Measurements from ENCODE around the gene ZNF92. TPM values are rescaled to one million over a fixed set of nuclear protein-coding genes. Genes with fewer than 3 reads are reported as not detected.

ZNF92 gene
- total RNA-seq, 1 donor from 2014 or later = 4.0 TPM

DNA sequence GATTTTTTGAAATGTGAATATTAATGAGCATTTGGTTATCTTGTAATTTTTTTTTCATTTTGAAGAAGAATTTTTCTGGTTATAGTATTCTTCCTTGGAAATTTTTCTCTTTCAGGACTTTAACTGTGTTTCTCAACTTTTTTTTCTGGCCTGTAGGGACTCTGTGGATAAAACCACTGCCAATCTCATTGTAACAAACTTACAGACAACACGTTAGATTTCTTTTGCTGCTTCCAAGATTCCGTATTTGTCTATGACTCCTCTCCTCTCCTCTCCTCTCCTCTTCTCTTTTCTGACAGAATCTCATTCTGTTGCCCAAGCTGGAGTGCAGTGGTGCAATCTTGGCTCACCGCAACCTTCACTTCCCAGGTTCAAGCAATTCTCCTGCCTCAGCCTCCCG lies 19.4 kb upstream of the ZNF92 start:
- Histone ChIP-seq H3K36me3 (no peaks in the 10 kb centered on the region), H3K4me3 (no peak overlapping the region), H3K27me3 (no peaks in the 10 kb centered on the region), H3K4me1 (no peaks in the 10 kb centered on the region), H3K27ac (no peak overlapping the region), H3K9me3 (no peaks in the 10 kb centered on the region)
- TF ChIP-seq, protein P1, sequence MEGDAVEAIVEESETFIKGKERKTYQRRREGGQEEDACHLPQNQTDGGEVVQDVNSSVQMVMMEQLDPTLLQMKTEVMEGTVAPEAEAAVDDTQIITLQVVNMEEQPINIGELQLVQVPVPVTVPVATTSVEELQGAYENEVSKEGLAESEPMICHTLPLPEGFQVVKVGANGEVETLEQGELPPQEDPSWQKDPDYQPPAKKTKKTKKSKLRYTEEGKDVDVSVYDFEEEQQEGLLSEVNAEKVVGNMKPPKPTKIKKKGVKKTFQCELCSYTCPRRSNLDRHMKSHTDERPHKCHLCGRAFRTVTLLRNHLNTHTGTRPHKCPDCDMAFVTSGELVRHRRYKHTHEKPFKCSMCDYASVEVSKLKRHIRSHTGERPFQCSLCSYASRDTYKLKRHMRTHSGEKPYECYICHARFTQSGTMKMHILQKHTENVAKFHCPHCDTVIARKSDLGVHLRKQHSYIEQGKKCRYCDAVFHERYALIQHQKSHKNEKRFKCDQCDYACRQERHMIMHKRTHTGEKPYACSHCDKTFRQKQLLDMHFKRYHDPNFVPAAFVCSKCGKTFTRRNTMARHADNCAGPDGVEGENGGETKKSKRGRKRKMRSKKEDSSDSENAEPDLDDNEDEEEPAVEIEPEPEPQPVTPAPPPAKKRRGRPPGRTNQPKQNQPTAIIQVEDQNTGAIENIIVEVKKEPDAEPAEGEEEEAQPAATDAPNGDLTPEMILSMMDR (IDR thresholded peaks at IDR 0.05) = no peak
- intact Hi-C loops (cut with DNase I) = no loop called here
- no peak for DNase-seq (ENCODE audit: low spot score in 2 of 2)

DNA sequence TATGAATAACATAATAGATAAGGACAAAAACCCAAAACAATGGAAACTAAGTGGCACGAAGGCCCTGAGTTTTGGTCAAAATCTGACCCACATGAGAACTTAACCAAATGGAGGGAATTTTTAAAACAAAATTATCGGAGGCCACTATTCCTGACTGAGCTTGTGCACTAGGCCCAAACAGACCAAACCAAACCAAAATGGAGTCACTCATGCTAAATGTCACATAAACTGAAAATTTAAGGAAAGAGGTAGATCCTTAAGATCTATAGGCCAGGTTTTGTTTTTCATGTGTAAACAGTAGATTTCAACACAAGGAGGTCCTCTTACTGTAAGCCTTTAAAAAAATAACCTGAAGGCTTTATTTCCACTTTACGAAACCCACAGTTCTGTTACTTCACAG lies 3.8 kb upstream of the ZNF92 start:
- Histone ChIP-seq H3K4me3 (no peak overlapping the region), H3K27me3 (no peaks in the 10 kb centered on the region), H3K36me3 (no peaks in the 10 kb centered on the region), H3K27ac (no peak overlapping the region), H3K9me3 (no peaks in the 10 kb centered on the region), H3K4me1 (peaks cover 0 to 9% of the 10 kb centered on the region in 2 donors)
- intact Hi-C loops (cut with DNase I) = loop anchor here (5.0 to 10.0 kb wide), 5 partner anchors 415 to 808 kb away; partner anchors contain the start of genes VKORC1L1, ZNF107, ZNF138 and ZNF680
- TF ChIP-seq, protein P1 (IDR thresholded peaks at IDR 0.05) = no peak
- DNase-seq (ENCODE audit: low spot score in 2 of 2) = no peak

DNA sequence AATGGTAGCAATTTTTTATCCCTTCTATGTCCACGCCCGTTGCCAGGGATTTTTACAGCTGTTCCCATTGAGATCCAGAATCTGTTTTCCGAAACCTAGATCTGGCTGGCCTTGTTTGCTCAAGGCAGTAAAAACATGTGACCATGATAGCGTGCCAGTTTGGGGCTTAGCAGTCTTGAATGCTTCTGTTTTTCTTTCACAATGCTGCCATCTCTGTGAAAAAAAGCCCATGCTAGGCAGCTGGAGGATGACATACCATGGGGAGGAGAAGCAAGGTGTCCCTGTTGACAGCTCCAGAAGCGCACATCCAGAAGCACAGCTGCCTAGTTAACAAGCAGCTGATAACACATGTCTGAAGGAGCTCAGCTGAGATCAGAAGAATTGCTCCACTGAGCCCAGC lies 2.2 kb upstream of the ZNF92 start:
- Histone ChIP-seq H3K4me1 (peaks cover 0 to 14% of the 10 kb centered on the region in 2 donors), H3K36me3 (no peaks in the 10 kb centered on the region), H3K27me3 (no peaks in the 10 kb centered on the region), H3K4me3 (no peak overlapping the region), H3K27ac (no peak overlapping the region), H3K9me3 (no peaks in the 10 kb centered on the region)
- TF ChIP-seq, protein P1 (IDR thresholded peaks at IDR 0.05) = no peak
- DNase-seq (ENCODE audit: low spot score in 2 of 2) = no peak
- intact Hi-C loops (cut with DNase I) = loop anchor here (5.0 to 10.0 kb wide), 5 partner anchors 417 to 809 kb away; partner anchors contain the start of genes VKORC1L1, ZNF107, ZNF138 and ZNF680

DNA sequence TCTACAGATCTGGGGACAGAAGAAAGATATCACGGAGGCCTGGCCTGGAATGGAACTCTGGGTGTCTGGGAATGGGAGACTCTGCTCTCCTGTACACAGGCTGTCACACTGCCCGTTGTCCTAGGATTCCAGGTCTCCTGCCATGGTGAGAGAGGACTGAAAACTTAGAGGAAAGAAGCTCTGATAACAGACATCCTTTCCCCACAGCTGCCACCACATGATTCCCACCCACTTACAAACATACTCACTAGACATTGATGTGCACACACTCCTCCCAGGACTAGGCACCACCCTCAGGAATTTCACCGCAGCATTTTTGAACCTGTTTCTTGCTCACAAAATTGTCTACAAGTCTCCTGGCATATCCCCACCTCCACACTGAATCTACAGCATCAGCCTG lies 5.7 kb downstream of the ZNF92 start:
- H3K4me3 ChIP-seq = no peak overlapping the region
- H3K4me1 ChIP-seq = peaks cover 0 to 9% of the 10 kb centered on the region in 2 donors
- H3K36me3 ChIP-seq = peaks cover 0 to 10% of the 10 kb centered on the region in 2 donors
- no peak for DNase-seq (ENCODE audit: low spot score in 2 of 2)
- TF ChIP-seq, protein P1 (IDR thresholded peaks at IDR 0.05) = no peak
- H3K27ac ChIP-seq = no peak overlapping the region
- intact Hi-C loops (cut with DNase I) = loop anchor here (10.0 kb wide), 2 partner anchors 425 to 715 kb away; partner anchors contain the start of gene ZNF107
- no peaks in the 10 kb centered on the region for H3K9me3 ChIP-seq
- no peaks in the 10 kb centered on the region for H3K27me3 ChIP-seq

DNA sequence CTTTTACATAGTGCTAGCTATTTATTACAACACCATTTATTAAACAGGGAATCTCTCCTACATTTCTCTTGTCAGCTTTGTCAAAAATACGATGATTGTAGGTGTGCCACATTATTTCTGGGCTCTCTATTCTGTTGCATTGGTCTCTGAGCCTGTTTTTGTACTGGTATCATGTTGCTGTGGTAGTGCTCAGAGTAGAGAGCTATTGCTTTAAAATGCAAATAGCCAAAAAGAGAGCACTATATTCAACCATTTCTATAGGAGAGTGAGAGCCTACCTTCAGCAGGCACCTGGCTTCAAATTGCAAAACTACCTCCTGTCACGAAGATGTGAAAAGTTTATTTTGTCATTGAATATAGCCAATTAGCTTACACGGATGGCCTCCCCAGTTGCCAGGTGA lies 8.1 kb downstream of the ZNF92 start:
- Histone ChIP-seq H3K9me3 (no peaks in the 10 kb centered on the region), H3K27ac (no peak overlapping the region), H3K4me3 (no peak overlapping the region), H3K36me3 (peaks cover 0 to 10% of the 10 kb centered on the region in 2 donors), H3K4me1 (no peaks in the 10 kb centered on the region), H3K27me3 (no peaks in the 10 kb centered on the region)
- intact Hi-C loops (cut with DNase I) = no loop called here
- TF ChIP-seq, protein P1 (IDR thresholded peaks at IDR 0.05) = no peak
- no peak for DNase-seq (ENCODE audit: low spot score in 2 of 2)

DNA sequence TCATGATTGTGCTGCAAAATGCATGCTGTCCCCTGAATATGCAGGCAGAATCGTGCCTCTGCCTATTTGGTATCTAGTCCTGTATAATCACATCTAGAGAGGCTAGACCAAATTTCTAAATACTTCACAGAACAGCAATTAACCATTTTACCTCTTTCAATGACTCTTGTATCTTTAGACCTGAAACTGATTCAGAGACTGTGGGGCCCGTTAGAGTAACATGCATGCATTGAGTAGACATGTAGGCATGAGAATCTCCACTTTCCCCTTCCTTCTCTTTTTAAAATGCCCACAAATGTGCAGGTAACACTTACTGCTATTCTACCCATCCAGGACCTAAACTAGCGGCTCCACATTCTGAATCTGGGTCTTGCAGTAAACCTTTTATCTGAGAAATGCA lies 8.8 kb downstream of the ZNF92 start:
- Histone ChIP-seq H3K9me3 (no peaks in the 10 kb centered on the region), H3K27me3 (no peaks in the 10 kb centered on the region), H3K36me3 (peaks cover 0 to 6% of the 10 kb centered on the region in 2 donors), H3K4me3 (no peak overlapping the region), H3K27ac (no peak overlapping the region), H3K4me1 (no peaks in the 10 kb centered on the region)
- TF ChIP-seq, protein P1 (IDR thresholded peaks at IDR 0.05) = no peak
- no peak for DNase-seq (ENCODE audit: low spot score in 2 of 2)
- intact Hi-C loops (cut with DNase I) = no loop called here

Data from ascending aorta (tissue), 2 donors.